Neural progenitor cell (in vitro differentiated cells): ENCODE measurements around the gene ZKSCAN5. TPM values are rescaled to one million over a fixed set of nuclear protein-coding genes. Genes with fewer than 3 reads are reported as not detected.
"Not testable (repeated sequence)": the region's sequence is repeated elsewhere in the genome, so short reads cannot be mapped to it uniquely, and the experiment has no call there.

Source experiments
- DNase-seq: peaks from one replicate; pipeline ENCODE4 v3.0.0-alpha.2; 2016; ENCODE audit warnings: low spot score
- H2AFZ ChIP-seq: fragments of 200-600 bp; sonication (generic); replicated peaks from 2 replicates; pipeline ENCODE4 v1.6.1; 2016; ENCODE audit warnings: antibody characterized with exemption
- H3F3A ChIP-seq: fragments of 200-600 bp; sonication (generic); 2 replicates; pipeline ENCODE4 v1.6.1; 2016; ENCODE audit warnings: antibody characterized with exemption, low read depth
- H3K27ac ChIP-seq: fragments of 200-600 bp; sonication (generic); 2 replicates; pipeline ENCODE4 v1.5.1; 2016; ENCODE audit warnings: mild to moderate bottlenecking
- H3K27me3 ChIP-seq: fragments of 200-600 bp; sonication (generic); 2 replicates; pipeline ENCODE4 v1.6.1; 2016; ENCODE audit warnings: mild to moderate bottlenecking, moderate library complexity
- H3K36me3 ChIP-seq: fragments of 200-600 bp; sonication (generic); 2 replicates; pipeline ENCODE4 v1.5.1; 2016
- H3K4me1 ChIP-seq: fragments of 200-600 bp; sonication (generic); 2 replicates; pipeline ENCODE4 v1.6.1; 2016; ENCODE audit warnings: mixed run types
- H3K4me2 ChIP-seq: fragments of 200-600 bp; sonication (generic); 2 replicates; pipeline ENCODE4 v1.6.1; 2016
- H3K4me3 ChIP-seq: fragments of 200-600 bp; sonication (generic); 2 replicates; pipeline ENCODE4 v1.5.1; 2016
- H3K79me2 ChIP-seq: fragments of 200-600 bp; sonication (generic); 2 replicates; pipeline ENCODE4 v1.6.1; 2016; ENCODE audit warnings: low read depth
- H3K9ac ChIP-seq: fragments of 200-600 bp; sonication (generic); 2 replicates; pipeline ENCODE4 v1.6.1; 2016
- H3K9me3 ChIP-seq: fragments of 200-600 bp; sonication (generic); 2 replicates; pipeline ENCODE4 v1.5.1; 2016; ENCODE audit warnings: low read depth
- H4K20me1 ChIP-seq: fragments of 200-600 bp; sonication (generic); 2 replicates; pipeline ENCODE4 v1.6.1; 2016; ENCODE audit warnings: low read depth
- H3K27ac Mint-ChIP-seq: 3 replicates; pipeline ENCODE4 v1.8.0; 2021; ENCODE audit warnings: mixed read lengths
- H3K27me3 Mint-ChIP-seq: 2 replicates; pipeline ENCODE4 v1.8.0; 2022; ENCODE audit warnings: low read depth, mild to moderate bottlenecking, inconsistent platforms, moderate library complexity, mixed read lengths; ENCODE audit not compliant: insufficient read depth
- H3K36me3 Mint-ChIP-seq: 3 replicates; pipeline ENCODE4 v1.8.0; 2021; ENCODE audit warnings: mixed read lengths
- H3K4me1 Mint-ChIP-seq: 3 replicates; pipeline ENCODE4 v1.8.0; 2021; ENCODE audit warnings: mixed read lengths
- H3K4me3 Mint-ChIP-seq: 3 replicates; pipeline ENCODE4 v1.8.0; 2021; ENCODE audit warnings: mild to moderate bottlenecking, moderate library complexity, mixed read lengths
- H3K9me3 Mint-ChIP-seq: 3 replicates; pipeline ENCODE4 v1.8.0; 2020; ENCODE audit warnings: mixed read lengths
- EZH2 ChIP-seq: fragments of 200-600 bp; sonication (generic); IDR thresholded peaks from 2 replicates; pipeline ENCODE4 v1.6.1; 2017; ENCODE audit warnings: antibody characterized with exemption, mild to moderate bottlenecking, moderate library complexity
- EZH2phosphoT487 ChIP-seq: fragments of 200-600 bp; sonication (generic); IDR thresholded peaks from 2 replicates; pipeline ENCODE4 v1.6.1; 2017; ENCODE audit warnings: antibody characterized with exemption
- total RNA-seq: library from RNA; depleted of rRNA; stranded (reverse); fragments of >200 nt; gene quantifications from 2 replicates; pipeline ENCODE4 v1.2.3, GENCODE V29; 2015; ENCODE audit warnings: low replicate concordance
- TF ChIP-seq, protein P1 (sequence below): fragments of 200-600 bp; sonication (generic); IDR thresholded peaks from 2 replicates; pipeline ENCODE4 v1.5.1; 2017; ENCODE audit warnings: antibody characterized with exemption, mild to moderate bottlenecking

Gene ZKSCAN5
- total RNA-seq, 1 donor from 2014 or later = 23.3 TPM

DNA sequence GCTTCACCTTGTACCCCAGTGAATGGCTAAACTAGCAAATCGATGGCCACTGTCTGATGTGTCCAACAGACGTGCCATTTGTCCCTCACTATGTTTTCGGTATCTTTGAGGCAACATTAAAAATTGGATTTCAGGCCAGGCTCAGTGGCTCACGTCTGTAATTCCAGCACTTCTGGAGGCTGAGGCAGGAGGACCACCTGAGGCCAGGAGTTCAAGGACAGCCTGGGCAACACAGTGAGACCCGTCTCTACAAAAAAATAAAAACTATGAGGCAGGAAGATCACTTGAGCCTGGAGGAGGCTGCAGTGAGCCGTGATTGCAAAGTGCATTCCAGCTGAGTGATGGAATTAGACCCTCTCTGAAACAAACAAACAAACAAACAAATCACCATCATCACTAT is 39.5 kb downstream of the ZKSCAN5 start:
- Histone ChIP-seq H3K9ac (no peak overlapping the region), H3K4me2 (no peak overlapping the region), H3K4me1 (no peaks in the 10 kb centered on the region), H3K9me3 (peaks cover 11% of the 10 kb centered on the region), H3K27me3 (no peaks in the 10 kb centered on the region), H3F3A (no peaks in the 10 kb centered on the region), H3K36me3 (peaks cover 21% of the 10 kb centered on the region), H2AFZ (no peak overlapping the region), H4K20me1 (no peaks in the 10 kb centered on the region), H3K79me2 (peaks cover under 1% of the 10 kb centered on the region), H3K4me3 (no peak overlapping the region), H3K27ac (no peak overlapping the region)
- DNase-seq = no peak
- Mint-ChIP-seq H3K4me3 (no peak overlapping the region), H3K27ac (no peak overlapping the region), H3K9me3 (peaks cover 48% of the 10 kb centered on the region), H3K27me3 (peaks cover 8% of the 10 kb centered on the region), H3K36me3 (peaks cover 49% of the 10 kb centered on the region), H3K4me1 (no peaks in the 10 kb centered on the region)
- TF ChIP-seq, protein P1, sequence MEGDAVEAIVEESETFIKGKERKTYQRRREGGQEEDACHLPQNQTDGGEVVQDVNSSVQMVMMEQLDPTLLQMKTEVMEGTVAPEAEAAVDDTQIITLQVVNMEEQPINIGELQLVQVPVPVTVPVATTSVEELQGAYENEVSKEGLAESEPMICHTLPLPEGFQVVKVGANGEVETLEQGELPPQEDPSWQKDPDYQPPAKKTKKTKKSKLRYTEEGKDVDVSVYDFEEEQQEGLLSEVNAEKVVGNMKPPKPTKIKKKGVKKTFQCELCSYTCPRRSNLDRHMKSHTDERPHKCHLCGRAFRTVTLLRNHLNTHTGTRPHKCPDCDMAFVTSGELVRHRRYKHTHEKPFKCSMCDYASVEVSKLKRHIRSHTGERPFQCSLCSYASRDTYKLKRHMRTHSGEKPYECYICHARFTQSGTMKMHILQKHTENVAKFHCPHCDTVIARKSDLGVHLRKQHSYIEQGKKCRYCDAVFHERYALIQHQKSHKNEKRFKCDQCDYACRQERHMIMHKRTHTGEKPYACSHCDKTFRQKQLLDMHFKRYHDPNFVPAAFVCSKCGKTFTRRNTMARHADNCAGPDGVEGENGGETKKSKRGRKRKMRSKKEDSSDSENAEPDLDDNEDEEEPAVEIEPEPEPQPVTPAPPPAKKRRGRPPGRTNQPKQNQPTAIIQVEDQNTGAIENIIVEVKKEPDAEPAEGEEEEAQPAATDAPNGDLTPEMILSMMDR = no peak
- TF ChIP-seq EZH2 = no peak
- no peak for TF ChIP-seq EZH2phosphoT487

DNA sequence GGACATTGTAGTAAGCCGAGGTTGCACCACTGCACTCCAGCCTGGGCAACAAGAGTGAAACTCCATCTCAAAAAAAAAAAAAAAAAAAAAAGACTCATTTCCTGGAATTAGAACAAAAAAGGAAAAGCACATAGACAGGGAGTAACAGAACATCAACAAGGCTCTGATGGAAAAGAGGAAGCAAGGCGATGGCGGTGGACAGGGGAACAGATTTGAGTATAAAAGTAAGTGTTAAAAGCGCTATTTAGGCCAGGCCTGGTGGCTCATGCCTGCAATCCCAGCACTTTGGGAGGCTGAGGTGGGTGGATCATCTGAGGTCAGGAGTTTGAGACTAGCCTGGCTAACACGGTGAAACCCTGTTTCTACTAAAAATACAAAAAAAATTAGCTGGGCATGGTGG is 40.8 kb downstream of the ZKSCAN5 start:
- not testable (repeated sequence) for DNase-seq, H3K4me1 Mint-ChIP-seq, H3K27ac Mint-ChIP-seq, H3F3A ChIP-seq, H2AFZ ChIP-seq, H3K27me3 ChIP-seq, H3K27me3 Mint-ChIP-seq, H3K27ac ChIP-seq, H3K4me3 ChIP-seq, H4K20me1 ChIP-seq, H3K9ac ChIP-seq, H3K4me1 ChIP-seq, H3K4me3 Mint-ChIP-seq, H3K4me2 ChIP-seq
- Mint-ChIP-seq H3K36me3 (peaks cover 55% of the 10 kb centered on the region), H3K9me3 (peaks cover 45% of the 10 kb centered on the region)
- Histone ChIP-seq H3K36me3 (peaks cover 24% of the 10 kb centered on the region), H3K9me3 (peaks cover 11% of the 10 kb centered on the region), H3K79me2 (peaks cover 12% of the 10 kb centered on the region)

DNA sequence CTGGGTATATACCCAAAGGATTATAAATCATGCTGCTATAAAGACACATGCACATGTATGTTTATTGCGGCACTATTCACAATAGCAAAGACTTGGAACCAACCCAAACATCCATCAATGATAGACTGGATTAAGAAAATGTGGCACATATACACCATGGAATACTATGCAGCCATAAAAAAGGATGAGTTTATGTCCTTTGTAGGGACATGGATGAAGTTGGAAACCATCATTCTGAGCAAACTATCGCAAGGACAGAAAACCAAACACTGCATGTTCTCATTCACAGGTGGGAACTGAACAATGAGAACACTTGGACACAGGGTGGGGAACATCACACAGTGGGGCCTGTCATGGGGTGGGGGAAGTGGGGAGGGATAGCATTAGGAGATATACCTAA is 45.1 kb downstream of the ZKSCAN5 start:
- H3K4me2 ChIP-seq, H3K9ac ChIP-seq, H3K27me3 ChIP-seq, H3K4me3 ChIP-seq, H3F3A ChIP-seq, H3K27me3 Mint-ChIP-seq, H2AFZ ChIP-seq, H3K27ac ChIP-seq, H4K20me1 ChIP-seq, DNase-seq, H3K27ac Mint-ChIP-seq, H3K4me1 ChIP-seq, H3K9me3 ChIP-seq: not testable (repeated sequence)
- Mint-ChIP-seq H3K4me1 (peaks cover 11% of the 10 kb centered on the region), H3K9me3 (peaks cover 19% of the 10 kb centered on the region), H3K4me3 (peak overlapping the region; percentile 50), H3K36me3 (peaks cover 35% of the 10 kb centered on the region)
- peaks cover 28% of the 10 kb centered on the region for H3K79me2 ChIP-seq
- peaks cover 24% of the 10 kb centered on the region for H3K36me3 ChIP-seq

DNA sequence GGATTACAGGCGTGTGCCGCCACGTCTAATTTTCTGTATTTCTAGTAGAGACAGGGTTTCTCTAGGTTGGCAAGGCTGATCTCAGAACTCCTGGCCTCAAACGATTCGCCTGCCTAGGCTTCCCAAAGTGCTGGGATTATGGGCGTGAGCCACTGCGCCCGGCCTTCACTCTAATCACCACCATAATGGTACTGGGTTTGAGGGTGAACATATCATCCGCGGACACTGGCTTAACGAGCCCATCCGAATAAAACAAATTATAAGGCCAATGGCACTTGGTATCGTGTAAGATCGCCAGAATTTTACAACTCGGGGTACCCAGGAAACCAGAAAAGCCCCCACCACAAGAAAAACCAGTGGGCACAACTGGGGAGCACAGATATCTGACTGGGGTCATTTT is 46.9 kb downstream of the ZKSCAN5 start:
- Histone ChIP-seq H3K4me3 (peak overlapping the region; percentile 81), H4K20me1 (no peaks in the 10 kb centered on the region), H3K9me3 (peaks cover 9% of the 10 kb centered on the region), H3K36me3 (peaks cover 24% of the 10 kb centered on the region), H3K27me3 (no peaks in the 10 kb centered on the region), H3K27ac (no peak overlapping the region), H3F3A (peaks cover 5% of the 10 kb centered on the region), H3K4me2 (peak overlapping the region; percentile 99), H3K79me2 (peaks cover 33% of the 10 kb centered on the region), H2AFZ (peak overlapping the region; percentile 44), H3K4me1 (peaks cover 6% of the 10 kb centered on the region), H3K9ac (peak overlapping the region; percentile 97)
- TF ChIP-seq, protein P1 = no peak
- TF ChIP-seq EZH2 (no peak), EZH2phosphoT487 (no peak)
- Mint-ChIP-seq H3K4me3 (peak overlapping the region; percentile 87), H3K27ac (no peak overlapping the region), H3K36me3 (peaks cover 39% of the 10 kb centered on the region), H3K27me3 (no peaks in the 10 kb centered on the region), H3K4me1 (peaks cover 13% of the 10 kb centered on the region), H3K9me3 (peaks cover 16% of the 10 kb centered on the region)
- peak; percentile 12 for DNase-seq
